Measurements from ENCODE around the gene GALNT18.
A peak's percentile ranks its signal among the peaks of the same experiment; 100 is the strongest.

The GALNT18 gene

DNA sequence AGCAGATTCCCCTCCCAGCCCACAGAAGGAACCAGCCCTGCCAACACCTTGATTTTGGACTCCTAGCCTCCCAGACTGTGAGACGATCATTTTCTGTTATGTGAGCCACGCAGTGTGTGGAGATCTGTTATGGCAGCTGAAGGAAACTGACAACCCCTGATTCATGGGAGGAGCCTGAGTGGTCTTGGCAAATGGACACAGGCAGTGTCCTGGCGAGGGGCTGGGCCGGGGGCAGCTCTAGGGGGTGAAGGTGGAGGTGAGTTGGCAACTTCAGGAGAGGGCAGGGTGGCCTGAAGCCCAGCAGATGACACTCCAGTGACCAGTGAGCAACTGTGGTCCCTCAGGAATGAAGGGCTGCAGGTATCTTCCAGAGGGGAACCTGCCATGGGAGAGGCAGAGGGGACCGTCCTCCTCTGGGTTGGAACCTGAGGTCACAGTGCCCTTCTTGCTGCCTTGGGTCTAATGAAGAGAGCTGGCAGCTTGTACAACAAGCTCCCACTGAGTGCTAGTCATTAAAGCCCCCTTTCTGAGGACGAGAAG lies 351.5 kb downstream of the GALNT18 start:
- DNase-seq (ENCODE audit: low read depth in 2 of 2), result no peak

DNA sequence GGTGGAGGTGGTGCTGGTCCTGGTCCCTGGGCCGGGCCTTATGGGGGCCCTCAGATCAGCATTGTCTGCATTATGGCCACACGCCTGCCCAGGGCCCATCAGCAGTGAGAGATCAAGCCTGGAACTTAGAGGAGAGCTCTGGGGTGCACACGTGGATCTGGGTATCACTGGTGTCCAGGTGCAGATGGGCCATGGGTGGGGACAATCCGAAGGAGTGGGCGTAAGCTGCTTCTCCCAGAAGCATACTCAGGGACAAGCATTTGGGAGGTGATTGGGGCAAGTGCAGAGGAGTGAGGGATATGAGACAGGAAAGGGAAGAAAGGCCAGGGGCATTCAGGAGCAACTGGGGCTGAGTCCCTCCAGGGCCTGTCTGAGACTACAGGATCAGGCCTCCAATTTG lies 353.1 kb downstream of the GALNT18 start:
- no peak for DNase-seq (ENCODE audit: low read depth in 2 of 2)

GRCh38 chr11:11268119-11268518 lies 353.7 kb downstream of the GALNT18 start:
- no peak for DNase-seq (ENCODE audit: low read depth in 2 of 2)

DNA sequence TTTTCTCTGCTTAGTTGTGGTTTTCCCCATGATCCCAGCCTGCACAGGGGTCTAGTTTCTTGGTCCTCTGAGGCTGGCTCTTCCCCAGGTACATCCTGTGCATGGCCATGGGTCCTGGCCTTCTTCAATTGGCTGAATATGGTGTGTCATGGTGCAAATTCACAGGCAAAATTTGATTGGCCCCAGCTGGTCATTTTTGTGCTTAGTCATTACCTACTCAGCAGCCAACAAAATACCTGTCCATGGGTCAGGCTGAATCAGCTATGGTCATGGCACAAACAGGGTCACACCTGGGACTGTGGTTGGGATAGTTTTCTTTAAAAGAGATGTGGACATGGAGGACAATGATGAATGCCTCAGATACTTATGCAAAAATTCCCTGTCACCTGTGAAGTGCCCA lies 354.5 kb downstream of the GALNT18 start:
- no peak for DNase-seq (ENCODE audit: low read depth in 2 of 2)

DNA sequence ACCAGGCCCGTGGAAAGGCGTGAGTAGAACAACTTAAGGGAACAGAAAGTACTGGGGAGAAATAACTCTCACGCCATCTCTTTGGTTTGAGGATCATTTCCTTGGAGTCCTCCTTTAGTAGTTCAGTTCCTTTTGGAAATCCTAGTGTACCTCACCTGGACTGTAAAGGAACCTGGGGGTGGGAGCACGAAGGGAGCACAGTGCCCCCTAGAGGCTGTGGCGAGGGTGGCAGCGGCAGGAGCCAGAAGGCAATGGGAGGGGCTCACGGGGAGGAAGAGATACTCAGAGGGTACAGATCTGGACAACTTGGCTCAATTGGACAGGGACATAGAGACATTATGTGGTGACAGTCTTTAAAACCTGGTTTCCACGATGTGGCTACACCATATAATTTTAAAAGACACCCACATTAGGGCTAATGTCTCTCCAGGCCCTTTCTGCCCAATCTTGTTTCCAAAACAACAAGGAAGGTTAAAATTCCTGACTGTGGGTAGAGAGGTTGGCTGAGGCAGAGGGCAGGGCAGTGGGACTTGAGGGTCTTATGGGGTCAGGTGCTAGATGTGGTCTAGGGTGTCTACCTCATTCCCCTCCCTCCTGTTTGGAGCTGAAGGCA lies 355.7 kb downstream of the GALNT18 start:
- peak; percentile 31 to 49 for DNase-seq (ENCODE audit: low read depth in 2 of 2)

GRCh38 chr11:11265320-11265719 lies 356.5 kb downstream of the GALNT18 start:
- no peak for DNase-seq (ENCODE audit: low read depth in 2 of 2)

DNA sequence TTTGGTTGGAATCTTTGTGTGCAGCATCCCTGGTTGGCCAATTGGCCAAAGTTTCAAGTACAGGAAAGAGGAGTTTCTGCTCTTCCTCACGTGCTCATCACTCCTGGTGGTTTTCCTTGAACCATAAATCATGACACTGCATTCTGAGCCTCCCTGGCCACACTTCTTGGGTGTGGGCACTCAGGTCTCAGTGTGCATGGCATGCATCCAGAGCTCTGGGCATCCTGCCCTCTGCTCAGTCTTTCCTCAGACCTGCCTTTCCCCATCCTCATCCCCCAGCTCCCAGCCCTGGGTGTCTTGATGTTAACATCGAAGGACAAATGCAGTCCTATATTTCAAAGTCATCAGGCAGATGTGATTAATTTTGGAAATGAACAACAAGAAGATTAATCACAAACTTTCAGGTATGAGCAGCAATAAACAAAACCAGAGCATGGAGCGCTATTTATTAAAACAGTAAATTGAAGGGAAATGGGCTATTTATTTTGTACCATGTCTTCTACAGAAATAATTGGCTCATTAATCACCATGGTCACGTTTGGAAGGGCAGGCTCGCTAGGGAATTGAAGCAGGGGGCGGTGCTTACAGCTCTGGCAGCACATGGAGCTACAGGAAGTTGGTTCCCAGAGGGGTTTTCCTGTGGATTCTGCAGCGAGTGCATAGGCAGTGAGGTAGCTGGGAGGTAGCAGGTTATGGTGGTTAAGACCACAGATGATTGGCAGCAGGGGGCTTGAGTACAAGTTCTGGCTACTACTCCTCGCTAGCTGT lies 358.4 kb downstream of the GALNT18 start:
- no peak for DNase-seq (ENCODE audit: low read depth in 2 of 2)

- no peak for DNase-seq (ENCODE audit: low read depth in 2 of 2)
Observed at GRCh38 chr11:11262171-11262920, 359.5 kb downstream of the GALNT18 start.

GRCh38 chr11:11261629-11262028 lies 360.2 kb downstream of the GALNT18 start:
- no peak for DNase-seq (ENCODE audit: low read depth in 2 of 2)

DNA sequence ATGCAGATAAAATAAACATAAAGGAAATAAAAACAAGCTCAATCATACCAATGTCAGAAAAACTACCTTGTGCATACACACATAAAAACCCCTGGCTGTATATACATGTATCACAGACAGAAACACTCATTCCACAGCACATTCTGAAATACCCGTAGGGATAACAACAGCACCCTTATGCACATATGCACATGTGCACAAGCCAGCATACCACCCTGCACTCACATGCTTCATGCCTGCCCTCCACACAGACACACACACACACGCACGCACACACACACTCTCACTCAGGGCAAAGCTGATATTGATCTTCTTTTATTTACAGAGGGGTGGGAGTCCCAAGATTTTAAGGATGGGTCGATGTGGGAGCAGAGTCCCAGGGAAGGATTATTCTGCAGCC lies 360.9 kb downstream of the GALNT18 start:
- no peak for DNase-seq (ENCODE audit: low read depth in 2 of 2)

DNA sequence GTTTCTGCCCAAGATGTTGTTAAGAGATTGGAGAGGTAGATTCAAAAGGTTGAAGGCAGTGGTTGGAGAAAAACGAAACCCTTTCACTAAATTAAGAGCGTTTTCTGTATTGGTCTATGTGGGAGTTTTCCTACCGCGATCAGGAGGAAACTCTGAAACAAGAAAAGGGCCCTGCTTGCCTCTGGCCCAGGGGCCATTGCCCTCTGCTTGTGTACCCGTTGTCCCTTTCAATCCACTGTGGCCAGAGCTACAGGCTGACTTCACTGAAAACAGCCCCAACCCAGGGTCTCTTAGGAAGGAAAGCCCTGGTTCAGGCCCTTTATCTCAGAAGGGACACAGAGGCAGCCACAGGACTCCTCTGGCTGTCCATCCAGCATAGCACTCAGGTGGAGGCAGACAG lies 367.8 kb downstream of the GALNT18 start:
- no peak for DNase-seq (ENCODE audit: low read depth in 2 of 2)

DNA sequence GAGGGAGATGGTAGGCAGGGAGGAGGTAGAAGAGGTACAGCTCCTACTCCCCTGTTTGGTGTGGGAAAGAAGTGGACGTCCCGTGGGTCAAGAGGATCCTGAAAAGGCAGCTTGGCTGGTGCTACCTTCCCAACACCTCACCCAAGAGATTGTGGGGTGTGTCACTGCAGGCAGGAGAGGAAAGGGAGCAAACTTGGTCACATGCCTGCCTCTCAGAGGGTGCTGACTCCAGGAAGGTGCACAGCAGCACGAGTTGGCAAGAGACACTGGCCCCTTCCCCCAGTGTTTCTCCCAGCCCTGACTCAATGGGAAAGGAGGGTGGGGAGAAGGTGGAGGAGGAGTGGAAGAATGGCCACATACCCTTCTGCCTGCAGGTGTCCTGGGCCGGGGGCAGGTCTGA lies 368.3 kb downstream of the GALNT18 start:
- no peak for DNase-seq (ENCODE audit: low read depth in 2 of 2)

GRCh38 chr11:11252403-11252802 lies 369.4 kb downstream of the GALNT18 start:
- DNase-seq (ENCODE audit: low read depth in 2 of 2), result no peak

DNA sequence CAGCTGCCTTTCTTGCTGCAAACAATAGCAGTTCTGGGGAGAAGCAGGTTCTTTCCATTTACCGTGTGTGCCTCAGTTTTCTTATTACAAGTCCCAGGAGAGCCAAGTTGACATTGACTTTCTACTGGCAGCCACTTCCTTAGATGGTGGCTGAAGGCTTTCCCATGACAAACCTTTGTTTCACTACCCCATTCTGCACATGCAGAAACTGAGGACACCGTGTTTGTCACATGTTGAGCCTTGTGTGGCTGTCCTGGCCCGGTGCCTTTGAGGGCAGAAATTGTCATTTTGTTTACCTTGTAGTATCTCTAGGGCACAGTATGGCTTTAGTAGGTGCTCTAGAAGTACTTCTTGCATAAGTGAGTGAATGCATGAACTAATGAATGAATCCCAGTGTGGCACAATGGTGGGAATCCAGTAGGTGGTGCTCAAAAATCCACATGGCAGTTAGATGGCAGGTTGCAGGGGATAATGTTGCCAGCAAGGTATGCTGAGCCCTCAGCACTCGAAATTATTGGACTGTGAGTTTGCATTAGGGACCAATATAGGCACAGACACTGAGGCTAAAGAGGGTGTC lies 370.3 kb downstream of the GALNT18 start:
- DNase-seq (ENCODE audit: low read depth in 2 of 2), result no peak

GRCh38 chr11:11250470-11250869 lies 371.3 kb downstream of the GALNT18 start:
- no peak for DNase-seq (ENCODE audit: low read depth in 2 of 2)

- DNase-seq (ENCODE audit: low read depth in 2 of 2), result no peak
Observed at GRCh38 chr11:11247576-11247975, 374.2 kb downstream of the GALNT18 start.

GRCh38 chr11:11247086-11247485 lies 374.7 kb downstream of the GALNT18 start:
- no peak for DNase-seq (ENCODE audit: low read depth in 2 of 2)

DNA sequence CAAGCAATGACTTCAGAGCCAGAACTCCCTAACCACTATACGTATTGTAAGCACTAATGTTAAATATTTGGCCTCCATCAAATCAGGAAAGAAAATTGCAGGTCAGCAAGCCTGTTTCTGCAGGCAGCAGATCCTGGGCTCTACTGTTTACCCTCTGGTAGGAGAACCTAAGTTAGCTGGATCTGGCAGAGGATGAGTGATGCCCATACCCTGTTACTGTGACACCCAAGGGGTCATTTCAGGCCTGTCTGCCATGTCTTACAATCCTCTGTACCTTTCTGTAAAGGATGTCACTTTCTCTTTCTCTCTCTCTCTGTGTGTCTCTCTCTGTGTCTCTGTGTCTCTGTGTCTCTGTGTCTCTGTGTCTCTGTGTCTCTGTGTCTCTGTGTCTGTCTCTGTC lies 375.6 kb downstream of the GALNT18 start:
- no peak for DNase-seq (ENCODE audit: low read depth in 2 of 2)

GRCh38 chr11:11245453-11245852 lies 376.4 kb downstream of the GALNT18 start:
- no peak for DNase-seq (ENCODE audit: low read depth in 2 of 2)

DNA sequence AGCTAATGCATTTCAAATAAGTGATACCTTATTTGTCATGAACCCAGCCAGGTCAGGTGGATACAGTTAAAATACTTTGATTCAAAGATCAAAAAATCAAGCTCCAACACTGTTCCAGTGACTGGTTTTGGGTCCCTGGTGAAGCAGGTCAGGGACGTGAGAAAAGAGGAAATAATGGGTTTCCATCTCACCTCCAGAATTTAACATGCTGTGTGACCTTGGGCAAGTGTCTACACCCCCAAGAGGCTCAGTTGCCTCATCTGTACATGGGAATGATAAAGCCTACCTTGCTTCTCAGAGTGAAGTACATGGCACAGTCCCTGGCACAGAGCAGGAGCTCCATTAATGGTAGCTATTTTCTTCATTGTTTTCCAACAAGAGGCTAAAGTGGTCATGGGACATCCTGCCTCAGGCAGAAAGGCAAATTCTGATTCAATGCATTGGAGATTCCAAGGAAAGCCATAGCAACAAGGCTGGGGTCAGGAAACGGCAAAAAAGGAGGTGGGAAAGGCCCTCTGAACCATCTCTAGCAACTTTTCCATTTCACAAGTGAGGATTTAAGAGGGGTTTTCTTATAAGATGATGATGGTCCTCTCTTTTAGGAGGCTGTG lies 377.2 kb downstream of the GALNT18 start:
- no peak for DNase-seq (ENCODE audit: low read depth in 2 of 2)

DNA sequence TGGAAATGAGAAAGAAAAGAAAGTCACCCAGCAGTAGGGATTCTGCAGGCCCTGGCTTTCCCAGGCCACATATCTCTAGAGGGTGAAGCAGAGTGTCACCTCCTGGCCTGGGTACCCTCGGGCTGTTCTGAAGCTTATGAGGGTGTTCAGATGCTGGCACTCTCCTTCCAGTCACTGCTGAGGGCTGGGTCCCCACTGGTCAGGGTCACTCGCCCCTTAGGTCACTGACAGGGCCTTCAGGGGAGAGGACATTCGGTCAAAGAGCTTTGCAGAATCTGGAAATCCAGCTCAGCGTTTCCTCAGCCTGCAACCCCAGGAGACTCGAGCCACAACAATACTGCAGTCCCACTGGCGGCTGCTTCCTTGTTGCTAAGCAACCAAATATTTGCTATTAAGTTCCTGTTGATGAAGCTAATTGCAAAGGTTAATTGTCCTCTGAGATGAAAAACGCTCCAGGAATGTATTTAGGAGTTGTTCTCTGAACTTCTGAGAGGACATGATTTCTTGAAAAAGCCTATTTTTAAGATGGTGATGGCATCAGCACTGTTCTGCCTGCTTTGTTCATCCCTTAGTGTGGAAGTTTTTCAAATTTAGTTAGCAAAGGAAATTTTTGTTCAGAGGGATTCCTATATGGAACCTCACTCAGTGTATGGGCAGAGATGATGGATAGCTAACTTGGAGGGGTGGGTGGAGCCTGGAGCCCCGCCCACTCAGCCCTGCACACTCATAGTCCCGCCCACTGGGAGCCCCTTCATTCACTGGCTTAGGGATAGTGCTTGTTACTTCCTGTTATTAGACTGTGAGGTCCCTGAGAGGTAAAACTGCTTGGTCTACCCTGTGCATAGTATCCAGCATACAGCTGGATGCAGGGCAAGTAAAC lies 378.0 kb downstream of the GALNT18 start:
- DNase-seq (ENCODE audit: low read depth in 2 of 2), result peak in 1 of 2 donors; percentile 6
